Measurements from ENCODE around the gene PFDN2.

PFDN2 gene

GRCh38 chr1:161089938-161090337 is 27.9 kb downstream of the PFDN2 start:
- no peak for TF ChIP-seq CTCF (IDR thresholded peaks at IDR 0.05; ENCODE audit: low read depth, low read length)
- no peak for DNase-seq (ENCODE audit: low read depth in 2 of 2)
- no peak overlapping the region for H3K4me3 ChIP-seq (replicated peaks in 1 of 2; ENCODE audit: low read depth in 2 of 2, low read length in 2 of 2)

- no peak within 1 kb of the TSS for H3K4me3 ChIP-seq (replicated peaks in 1 of 2; ENCODE audit: low read depth in 2 of 2, low read length in 2 of 2)
- DNase-seq (ENCODE audit: low read depth in 2 of 2) = no peak
- TF ChIP-seq CTCF (IDR thresholded peaks at IDR 0.05; ENCODE audit: low read depth, low read length) = no peak
These were observed 28.4 kb downstream of the PFDN2 start, which contains the start of gene NECTIN4 for GRCh38 chr1:161089251-161089924. Gene NECTIN4 (minus strand): TSS chr1:161089558. CDS start chr1:161089296, 262 bp downstream.

GRCh38 chr1:161088587-161089110 is 29.2 kb downstream of the PFDN2 start:
- DNase-seq (ENCODE audit: low read depth in 2 of 2) = peak; percentile 22 to 57
- no peak for TF ChIP-seq CTCF (IDR thresholded peaks at IDR 0.05; ENCODE audit: low read depth, low read length)
- no peak overlapping the region for H3K4me3 ChIP-seq (replicated peaks in 1 of 2; ENCODE audit: low read depth in 2 of 2, low read length in 2 of 2)

- DNase-seq (ENCODE audit: low read depth in 2 of 2) = no peak
- no peak overlapping the region for H3K4me3 ChIP-seq (replicated peaks in 1 of 2; ENCODE audit: low read depth in 2 of 2, low read length in 2 of 2)
- TF ChIP-seq CTCF (IDR thresholded peaks at IDR 0.05; ENCODE audit: low read depth, low read length) = no peak
These were observed 31.4 kb downstream of the PFDN2 start for GRCh38 chr1:161086457-161086856.

GRCh38 chr1:161085165-161085564 is 32.7 kb downstream of the PFDN2 start:
- H3K4me3 ChIP-seq (replicated peaks in 1 of 2; ENCODE audit: low read depth in 2 of 2, low read length in 2 of 2) = no peak overlapping the region
- TF ChIP-seq CTCF (IDR thresholded peaks at IDR 0.05; ENCODE audit: low read depth, low read length) = no peak
- no peak for DNase-seq (ENCODE audit: low read depth in 2 of 2)

GRCh38 chr1:161084597-161084988 is 33.2 kb downstream of the PFDN2 start:
- DNase-seq (ENCODE audit: low read depth in 2 of 2) = no peak
- H3K4me3 ChIP-seq (replicated peaks in 1 of 2; ENCODE audit: low read depth in 2 of 2, low read length in 2 of 2) = no peak overlapping the region
- TF ChIP-seq CTCF (IDR thresholded peaks at IDR 0.05; ENCODE audit: low read depth, low read length) = no peak
